ENCODE data around the gene RXRA.

GRCh38 chr9:134484479-134484878 is 158.2 kb downstream of the RXRA start:
- TF ChIP-seq CTCF (IDR thresholded peaks at IDR 0.05) (no peak), ZFX (IDR thresholded peaks at IDR 0.05; ENCODE audit: borderline replicate concordance) (no peak)

All from 22Rv1 (cell line).